Measurements from ENCODE around the gene TMEM8B.

- no peak for TF ChIP-seq CTCF (IDR thresholded peaks at IDR 0.05)
- no peak for TF ChIP-seq YY1 (IDR thresholded peaks at IDR 0.05; ENCODE audit: low read depth)
Measured at GRCh38 chr9:35863583-35863982, 34.6 kb downstream of the TMEM8B start.

Data from SK-N-SH (cell line).